ENCODE data around the gene OR5M10.

OR5M10 gene

GRCh38 chr11:56533054-56533740, 44.3 kb downstream of the OR5M10 start:
- no peak overlapping the region for H2AFZ ChIP-seq (ENCODE audit: low read length)

GRCh38 chr11:56531856-56532255, 45.7 kb downstream of the OR5M10 start:
- no peaks in the 10 kb centered on the region for H3K9me3 ChIP-seq (ENCODE audit: insufficient read depth, low read depth, low read length)
- no peaks in the 10 kb centered on the region for H3K9me2 ChIP-seq (replicated peaks; ENCODE audit: low read depth, low read length)
- H2AFZ ChIP-seq (ENCODE audit: low read length): no peak overlapping the region
- no peaks in the 10 kb centered on the region for H4K20me1 ChIP-seq (ENCODE audit: insufficient read depth, low read length, poor library complexity, severe bottlenecking)
- H3K36me3 ChIP-seq (ENCODE audit: insufficient read depth, low read length): no peaks in the 10 kb centered on the region
- H3K27me3 ChIP-seq (ENCODE audit: insufficient read depth, low read length, poor library complexity, severe bottlenecking): no peaks in the 10 kb centered on the region
- H3K79me2 ChIP-seq (ENCODE audit: insufficient read depth, low read length): no peaks in the 10 kb centered on the region
- H3K4me3 ChIP-seq (ENCODE audit: low read length, poor library complexity, severe bottlenecking): no peak overlapping the region
- no peak overlapping the region for H3K9ac ChIP-seq (ENCODE audit: low read depth, low read length, poor library complexity, severe bottlenecking)
- H3F3A ChIP-seq (ENCODE audit: low read depth): no peaks in the 10 kb centered on the region
- H3K4me1 ChIP-seq (ENCODE audit: insufficient read depth, low read length, poor library complexity, severe bottlenecking): no peaks in the 10 kb centered on the region
- no peak overlapping the region for H3K4me2 ChIP-seq (ENCODE audit: low read depth, low read length, poor library complexity, severe bottlenecking)
- no peak for TF ChIP-seq CTCF (conservative IDR thresholded peaks at IDR 0.05; ENCODE audit: low read length)
- no peak for TF ChIP-seq EZH2phosphoT487 (IDR thresholded peaks at IDR 0.05; ENCODE audit: borderline replicate concordance)

More at GRCh38 chr11:56533054-56533740, 44.3 kb downstream of the OR5M10 start:
- Histone ChIP-seq H4K20me1 (ENCODE audit: insufficient read depth, low read length, poor library complexity, severe bottlenecking) (no peaks in the 10 kb centered on the region), H3K9ac (ENCODE audit: low read depth, low read length, poor library complexity, severe bottlenecking) (no peak overlapping the region), H3K79me2 (ENCODE audit: insufficient read depth, low read length) (no peaks in the 10 kb centered on the region), H3K4me1 (ENCODE audit: insufficient read depth, low read length, poor library complexity, severe bottlenecking) (no peaks in the 10 kb centered on the region), H3K4me2 (ENCODE audit: low read depth, low read length, poor library complexity, severe bottlenecking) (no peak overlapping the region), H3K27me3 (ENCODE audit: insufficient read depth, low read length, poor library complexity, severe bottlenecking) (no peaks in the 10 kb centered on the region), H3F3A (ENCODE audit: low read depth) (no peaks in the 10 kb centered on the region), H3K36me3 (ENCODE audit: insufficient read depth, low read length) (no peaks in the 10 kb centered on the region), H3K9me3 (ENCODE audit: insufficient read depth, low read depth, low read length) (no peaks in the 10 kb centered on the region), H3K4me3 (ENCODE audit: low read length, poor library complexity, severe bottlenecking) (no peak overlapping the region), H3K9me2 (replicated peaks; ENCODE audit: low read depth, low read length) (no peaks in the 10 kb centered on the region)
- TF ChIP-seq EZH2phosphoT487 (IDR thresholded peaks at IDR 0.05; ENCODE audit: borderline replicate concordance) (no peak), CTCF (conservative IDR thresholded peaks at IDR 0.05; ENCODE audit: low read length) (no peak)
